HG03097 (cell line): ENCODE measurements around the gene ESPL1.

Experiments
- ATAC-seq: cut with Tn5 transposase; IDR thresholded peaks from one replicate; pipeline ENCODE4 v1.9.1; 2021; ENCODE audit not compliant: unreplicated experiment, low FRiP score

Gene ESPL1

GRCh38 chr12:53267999-53268629, at the start of gene ESPL1:
Gene ESPL1, plus strand, starts transcription at chr12:53268299. Its CDS starts 468 bp downstream, at chr12:53268767.
- ATAC-seq = peak; percentile 76

- no peak for ATAC-seq
Observed at GRCh38 chr12:53218551-53219291, 49.4 kb upstream of the ESPL1 start.

GRCh38 chr12:53219292-53219955, 48.7 kb upstream of the ESPL1 start:
- no peak for ATAC-seq

DNA sequence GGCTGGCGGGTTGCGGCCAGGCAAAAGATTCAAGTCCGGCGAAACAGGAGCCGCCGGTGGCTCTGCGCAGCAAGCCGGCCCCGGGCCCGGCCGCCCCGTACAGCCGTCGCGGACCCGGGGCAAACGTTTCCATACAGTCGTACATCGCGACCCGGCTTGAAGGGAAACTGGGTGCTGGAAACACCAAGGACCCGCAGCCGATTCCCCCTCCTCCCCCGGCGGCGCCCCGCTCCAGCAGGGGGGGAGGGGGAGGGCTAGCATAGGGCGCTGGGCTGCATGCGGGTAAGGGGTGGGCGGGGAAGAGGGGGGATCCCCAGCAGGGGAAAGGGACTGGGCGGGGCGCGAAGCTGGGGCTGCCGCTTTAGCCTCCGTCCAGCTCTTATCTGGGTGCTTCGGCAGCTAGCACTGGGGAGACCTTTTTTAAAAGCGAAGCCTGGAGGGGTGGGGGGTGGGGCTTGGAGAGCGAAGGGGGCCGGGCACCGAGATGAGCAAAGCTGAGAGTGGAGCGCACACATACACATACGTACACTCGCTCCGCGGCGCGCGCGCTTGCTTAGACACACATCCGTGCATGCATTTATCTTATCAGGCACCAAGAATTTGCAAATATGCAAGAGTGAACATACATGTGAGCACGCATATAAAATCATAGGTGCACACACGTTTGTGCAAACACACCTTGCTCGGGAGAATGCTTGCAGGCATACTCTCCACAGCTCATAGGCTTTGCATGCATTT, 48.0 kb upstream of the ESPL1 start:
- no peak for ATAC-seq

DNA sequence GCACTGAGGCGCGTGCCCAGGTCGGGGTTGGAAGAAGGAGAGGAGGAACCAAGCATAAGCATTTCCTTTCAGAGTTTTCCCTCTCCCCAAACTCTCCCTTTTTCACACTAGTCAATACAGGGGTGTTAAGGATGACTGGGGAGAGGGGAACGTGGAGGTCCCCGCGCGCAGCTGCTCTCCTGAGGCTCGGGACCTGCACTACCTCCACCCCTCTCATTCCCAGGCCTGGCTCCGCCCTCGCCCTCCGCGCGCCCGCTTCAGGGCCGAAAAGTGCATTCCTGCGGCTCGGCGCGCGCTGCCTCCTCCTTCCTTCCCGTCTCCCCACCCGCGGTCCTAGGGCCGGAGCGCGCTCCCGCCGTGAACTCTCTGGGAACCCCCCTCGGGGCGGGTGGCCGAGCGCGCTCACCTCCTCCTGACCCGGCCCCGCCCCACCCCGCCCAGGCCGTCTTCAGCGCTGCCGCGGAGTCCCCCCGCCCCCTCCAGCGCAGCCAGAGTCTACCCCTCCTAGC, 47.4 kb upstream of the ESPL1 start:
- peak; percentile 53 for ATAC-seq

DNA sequence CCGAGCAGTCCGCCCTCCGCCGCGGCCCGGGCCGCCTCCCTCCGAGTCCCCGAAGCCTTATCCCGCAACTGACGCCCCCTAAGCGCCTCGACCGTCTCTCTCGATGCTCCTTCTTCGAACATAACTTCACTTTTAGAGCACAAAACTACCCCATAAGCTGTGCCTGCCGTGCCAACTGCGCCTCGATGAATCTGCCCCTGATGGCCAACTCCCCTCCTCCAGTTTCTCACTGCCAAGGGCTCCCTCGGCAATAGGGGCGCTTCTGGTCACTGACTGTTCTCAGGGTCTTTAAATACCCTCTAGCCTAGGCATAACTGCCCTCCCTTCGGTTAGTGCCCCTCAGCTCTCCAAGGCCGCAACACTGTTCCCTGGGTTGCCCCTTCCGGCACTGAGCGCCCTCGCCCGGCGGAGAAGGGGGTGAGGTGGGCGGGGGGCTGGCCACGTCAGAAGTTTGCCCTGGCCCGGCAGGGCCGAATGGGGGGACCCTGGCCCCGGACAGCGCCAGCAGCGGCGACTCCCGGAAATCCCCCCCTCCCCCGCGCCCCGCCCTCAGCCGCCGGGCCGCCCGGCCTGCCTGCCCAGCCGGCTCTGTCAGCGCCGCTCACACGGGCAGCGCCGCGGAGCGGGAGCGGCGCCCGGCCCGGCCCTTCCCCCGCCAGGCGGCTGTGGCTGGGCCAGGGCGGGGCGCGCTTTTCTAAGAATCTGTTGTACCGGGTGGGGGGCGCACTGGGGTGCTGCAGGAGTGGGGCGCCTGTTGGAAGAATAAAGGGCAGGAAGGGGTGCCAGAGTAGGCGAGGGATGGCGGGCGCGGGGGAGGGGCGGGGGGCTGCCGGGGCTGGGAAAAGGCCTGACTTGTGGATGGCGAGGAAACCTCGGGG, 46.7 kb upstream of the ESPL1 start:
- ATAC-seq = peak; percentile 26

DNA sequence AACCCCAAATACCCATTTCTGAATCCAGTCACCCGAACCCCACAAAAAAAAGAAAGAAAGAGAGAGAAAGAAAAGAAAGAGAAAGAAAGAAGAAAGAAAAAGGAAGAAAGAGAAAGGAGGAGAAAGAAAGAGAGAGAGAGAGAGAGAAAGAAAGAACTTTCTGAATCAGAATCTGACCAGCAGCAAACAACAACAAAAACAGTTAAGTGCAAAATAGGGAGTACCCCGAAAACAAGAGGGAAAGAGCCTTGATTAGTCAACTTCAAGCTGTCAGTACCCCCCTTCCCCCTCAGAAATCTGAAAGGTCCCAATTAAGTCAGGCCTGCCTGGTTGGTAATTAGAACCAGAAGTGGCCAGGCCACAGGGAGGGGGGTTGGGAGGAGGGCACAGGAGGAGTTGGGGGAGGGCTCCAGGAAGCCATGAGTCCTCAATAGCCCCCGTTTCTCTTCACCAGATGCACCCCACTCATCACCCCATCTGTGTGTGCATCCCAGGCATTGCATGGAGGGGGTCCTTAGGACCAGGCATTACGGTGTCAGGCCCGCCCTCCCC, 45.9 kb upstream of the ESPL1 start:
- ATAC-seq = no peak

DNA sequence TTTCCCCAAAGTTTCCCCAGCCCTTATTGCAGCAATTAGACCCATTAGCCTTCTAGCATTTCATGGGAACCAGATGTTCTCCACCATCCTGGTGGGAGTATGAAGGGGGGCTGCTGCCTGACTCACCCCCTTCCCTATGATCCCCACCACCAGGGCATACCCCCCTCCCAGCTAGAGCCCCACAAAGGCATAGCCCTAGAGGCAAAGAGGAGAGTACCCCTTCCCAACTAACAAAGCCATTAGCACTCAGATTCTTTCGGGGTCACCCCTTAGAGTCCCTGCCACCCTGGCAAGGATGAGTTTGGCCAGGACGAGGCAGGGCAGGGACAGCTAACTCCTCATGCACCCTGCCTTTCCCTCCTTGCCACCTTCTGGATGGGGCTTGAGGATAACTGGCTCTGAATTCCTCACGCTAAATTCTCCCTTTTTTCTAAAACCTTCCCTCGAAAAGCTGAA, 45.3 kb upstream of the ESPL1 start:
- no peak for ATAC-seq

DNA sequence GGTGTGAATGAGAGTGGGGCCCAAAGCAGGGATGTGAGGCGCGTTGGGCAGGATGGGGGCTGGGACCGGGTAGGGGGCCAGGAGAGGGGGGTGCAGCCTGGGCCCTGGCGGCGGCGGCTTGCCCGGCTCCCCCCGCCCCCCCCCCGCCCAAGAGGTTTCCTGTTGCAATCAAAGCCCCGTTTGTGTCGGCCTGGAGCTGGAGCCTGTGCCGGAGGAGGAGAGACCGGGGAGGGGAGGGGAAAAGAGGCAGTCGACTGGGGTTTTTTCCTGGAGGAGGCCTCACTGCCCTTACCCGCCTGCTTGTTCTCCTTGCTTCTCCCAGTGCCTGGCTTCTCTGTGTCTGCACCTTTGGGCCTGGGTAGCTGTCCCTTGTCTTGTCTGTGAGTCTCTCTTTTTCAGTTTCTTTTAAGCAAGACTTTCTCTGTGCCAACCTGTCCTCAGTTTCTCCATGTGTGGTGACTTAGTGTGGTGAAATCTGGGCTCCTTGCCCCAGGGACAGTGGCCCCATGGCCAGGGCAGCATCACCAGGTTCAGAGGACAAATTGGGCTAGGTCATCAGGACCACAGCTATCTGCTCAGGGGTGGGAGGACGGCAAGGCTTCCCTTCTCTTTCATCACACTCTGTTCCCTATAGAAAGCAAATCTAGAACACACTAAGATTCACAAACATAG, 44.6 kb upstream of the ESPL1 start:
- ATAC-seq = no peak

- ATAC-seq = no peak
Observed at GRCh38 chr12:53224061-53224896, 43.8 kb upstream of the ESPL1 start.

DNA sequence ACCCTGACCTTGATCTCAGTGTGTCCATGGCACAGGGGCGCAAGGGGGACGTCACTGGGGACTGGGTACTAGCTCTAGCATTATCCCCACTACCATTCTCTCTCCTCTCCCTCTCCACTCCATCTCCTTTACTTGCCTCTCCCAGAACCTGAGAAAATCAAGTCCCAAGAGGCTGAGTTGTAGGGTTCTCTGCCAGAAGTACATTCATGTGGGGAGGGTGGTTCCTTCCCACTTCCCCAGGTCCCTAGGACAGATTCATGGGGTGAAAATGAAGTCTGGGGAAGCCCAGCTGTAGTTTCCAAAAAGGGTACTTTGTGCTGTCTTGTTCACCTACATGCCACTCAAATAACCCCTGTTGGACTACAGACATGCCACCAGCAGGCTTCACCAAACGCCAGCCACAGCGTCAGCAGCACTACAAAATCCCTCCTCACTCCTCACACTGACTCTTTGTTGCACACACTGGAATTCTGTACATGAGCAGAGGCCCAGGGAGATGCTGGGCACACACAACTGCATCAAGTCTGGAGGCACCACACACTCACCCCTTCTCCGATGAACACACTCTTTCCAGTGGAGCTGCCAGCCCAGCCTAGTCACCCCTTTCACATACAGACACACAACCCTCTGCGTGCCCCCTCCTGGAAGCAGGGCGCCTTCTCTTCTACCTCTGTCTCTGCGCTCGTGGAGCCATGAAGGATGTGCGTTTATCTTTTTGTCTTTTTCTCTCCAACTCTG, 43.0 kb upstream of the ESPL1 start:
- ATAC-seq = no peak

GRCh38 chr12:53225635-53226424, 42.3 kb upstream of the ESPL1 start:
- no peak for ATAC-seq

DNA sequence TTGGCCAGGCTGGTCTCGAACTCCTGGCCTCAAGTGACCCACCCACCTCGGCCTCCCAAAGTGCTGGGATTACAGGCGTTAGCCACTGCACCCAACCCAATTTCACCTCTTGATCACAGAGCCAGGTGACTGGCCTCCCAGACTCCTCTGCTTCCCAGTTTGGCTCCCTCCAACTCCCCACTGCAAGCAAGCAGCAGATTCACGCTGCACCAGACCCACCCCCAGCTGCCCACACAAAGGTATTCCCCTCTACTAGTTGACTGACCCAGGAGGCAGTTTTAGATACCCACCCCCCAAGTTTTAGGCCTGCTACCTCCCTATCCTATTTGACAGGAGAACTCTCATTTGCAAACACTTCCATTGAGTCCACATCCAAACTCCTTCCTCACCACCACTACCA, 41.3 kb upstream of the ESPL1 start:
- no peak for ATAC-seq

DNA sequence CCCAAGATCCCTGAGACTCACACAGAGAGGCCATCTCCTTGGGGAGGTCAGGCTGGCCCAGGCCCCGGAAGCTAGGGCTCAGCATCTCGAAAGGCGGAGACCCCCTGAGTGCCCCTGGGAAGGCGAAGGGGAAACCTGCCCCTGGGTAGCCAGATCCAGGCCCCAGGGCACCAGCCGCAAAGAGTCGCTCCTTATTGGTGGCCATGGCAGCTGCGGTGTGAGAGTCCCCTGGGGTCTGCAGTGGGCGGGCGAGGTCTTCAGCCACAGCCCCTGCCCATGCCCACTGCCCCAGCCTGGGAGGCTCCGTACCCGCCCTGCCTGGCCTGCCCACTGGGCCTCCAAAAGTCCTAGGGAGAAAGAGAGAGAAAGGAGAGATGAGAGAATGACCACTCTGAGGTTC, 40.8 kb upstream of the ESPL1 start:
- ATAC-seq = no peak

GRCh38 chr12:53227836-53228235, 40.3 kb upstream of the ESPL1 start:
- ATAC-seq = no peak

GRCh38 chr12:53229454-53229853, 38.6 kb upstream of the ESPL1 start:
- no peak for ATAC-seq
